GM18508 (cell line): ENCODE data around the gene ATP10A.
"Not testable (repeated sequence)": the region's sequence is repeated elsewhere in the genome, so short reads cannot be mapped to it uniquely, and the experiment has no call there.

Source experiments
- ATAC-seq: cut with Tn5 transposase; IDR thresholded peaks from one replicate; pipeline ENCODE4 v1.9.1; 2021; ENCODE audit warnings: moderate number of reproducible peaks; ENCODE audit not compliant: insufficient read depth, unreplicated experiment

ATP10A gene

DNA sequence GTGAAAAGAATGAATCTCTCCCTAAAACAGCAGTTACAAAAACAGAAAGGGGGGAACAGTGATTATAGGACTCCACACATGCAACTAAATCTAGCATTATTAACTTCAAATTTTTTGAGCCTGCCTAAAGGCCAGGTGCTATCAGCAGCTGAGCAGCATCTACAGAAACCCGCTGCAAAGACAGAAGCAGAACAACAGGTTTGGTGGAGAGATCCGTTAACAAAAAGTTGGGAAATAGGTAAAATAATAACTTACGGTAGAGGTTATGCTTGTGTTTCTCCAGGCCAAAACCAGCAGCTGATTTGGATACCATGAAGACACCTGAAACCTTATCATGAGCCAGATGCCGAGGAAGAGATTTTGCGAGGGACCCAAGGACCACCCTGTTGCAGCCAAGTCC, 222.7 kb downstream of the ATP10A start:
- no peak for ATAC-seq

DNA sequence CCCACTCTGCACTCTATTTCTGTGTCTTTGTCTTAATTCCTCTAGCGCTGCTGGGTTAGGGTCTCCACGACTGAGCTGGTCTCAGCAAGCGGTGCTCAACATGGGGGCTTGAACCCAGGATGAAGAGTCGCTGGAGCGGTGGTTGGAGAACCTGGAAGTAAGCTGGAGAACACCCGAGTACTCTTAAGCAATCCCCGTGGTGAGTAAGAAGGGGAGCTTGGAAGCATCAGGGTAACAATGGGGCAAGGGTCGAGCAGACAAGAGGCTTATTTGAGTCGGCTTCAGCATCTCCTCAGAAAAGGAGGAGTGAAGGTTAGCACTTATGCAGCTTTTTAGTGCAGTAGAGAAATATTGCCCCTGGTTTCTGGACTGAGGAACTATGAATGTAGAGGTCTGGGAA, 226.6 kb downstream of the ATP10A start:
- not testable (repeated sequence) for ATAC-seq

DNA sequence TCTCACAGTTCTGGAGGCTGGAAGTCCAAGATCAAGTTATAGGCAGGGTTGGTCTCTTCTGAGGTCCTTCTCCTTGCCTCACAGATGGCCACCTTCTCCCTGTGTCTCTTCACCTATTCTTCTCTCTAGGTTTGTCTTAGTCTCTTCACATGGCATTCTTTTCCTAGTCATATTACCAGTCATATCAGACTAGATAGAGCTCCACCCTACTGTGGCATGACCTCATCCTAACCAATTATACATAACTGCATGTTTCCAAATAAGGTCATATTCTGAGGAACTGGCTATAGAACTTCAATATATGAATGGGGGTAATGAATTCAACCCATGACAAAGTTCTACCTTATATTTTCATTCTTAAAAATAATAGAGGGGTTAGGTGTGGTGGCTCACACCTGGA, 227.9 kb downstream of the ATP10A start:
- ATAC-seq = no peak

DNA sequence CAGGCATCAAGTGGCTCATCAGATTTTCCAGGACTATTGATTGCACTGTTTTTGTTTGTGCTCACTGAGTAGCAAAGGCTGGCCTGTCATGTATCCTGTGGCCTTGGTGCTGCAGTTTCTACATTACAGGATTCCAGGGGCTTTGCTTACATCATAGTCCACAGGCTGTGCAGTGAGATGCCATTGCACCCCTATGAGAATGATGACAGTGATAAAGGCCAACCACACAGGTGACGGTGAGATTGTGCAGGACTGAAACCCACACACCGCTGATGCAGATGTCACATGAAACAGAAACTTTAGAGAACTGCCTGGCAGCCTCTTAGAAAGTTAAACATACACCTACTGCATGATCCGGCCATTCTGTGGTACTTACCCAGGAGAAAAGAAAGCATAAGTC, 229.3 kb downstream of the ATP10A start:
- no peak for ATAC-seq

DNA sequence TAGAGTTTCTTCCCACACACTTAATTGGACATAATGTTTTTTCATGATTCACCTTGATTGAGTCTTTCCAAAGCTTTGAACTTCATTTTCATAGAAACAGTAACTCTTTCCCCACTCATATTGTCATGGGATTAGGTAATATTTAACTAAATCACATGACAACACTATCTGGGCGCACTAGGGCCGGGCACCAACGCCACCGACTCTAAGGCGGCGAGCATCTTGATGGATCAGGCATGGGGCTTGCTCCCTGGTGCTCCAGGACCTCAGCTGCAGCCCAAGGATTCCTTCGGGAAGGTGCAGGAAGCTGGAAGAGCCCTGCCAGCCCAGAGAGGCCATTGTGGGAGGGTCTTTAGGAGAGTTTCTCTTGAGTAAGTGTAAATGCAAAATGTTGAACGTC, 231.2 kb downstream of the ATP10A start:
- no peak for ATAC-seq
